Progenitor cell of endocrine pancreas (in vitro differentiated cells): ENCODE data around the gene ZNF610. TPM values are rescaled to one million over a fixed set of nuclear protein-coding genes. Genes with fewer than 3 reads are reported as not detected.
A peak's percentile ranks its signal among the peaks of the same experiment; 100 is the strongest.

ENCODE experiments used
- DNase-seq: peaks from one replicate; pipeline ENCODE4 v3.0.0; 2021; ENCODE audit warnings: low spot score; ENCODE audit not compliant: unreplicated experiment
- H3K27ac Mint-ChIP-seq: 2 replicates; pipeline ENCODE4 v1.8.0; 2021; ENCODE audit warnings: mild to moderate bottlenecking, moderate library complexity, mixed read lengths
- H3K27me3 Mint-ChIP-seq: 2 replicates; pipeline ENCODE4 v1.8.0; 2021; ENCODE audit warnings: mixed read lengths
- H3K36me3 Mint-ChIP-seq: 2 replicates; pipeline ENCODE4 v1.8.0; 2022; ENCODE audit warnings: mixed read lengths; ENCODE audit not compliant: insufficient read depth
- H3K4me1 Mint-ChIP-seq: 2 replicates; pipeline ENCODE4 v1.8.0; 2021; ENCODE audit warnings: low read depth, mixed read lengths
- H3K4me3 Mint-ChIP-seq: 2 replicates; pipeline ENCODE4 v1.8.0; 2021; ENCODE audit warnings: low read depth, mild to moderate bottlenecking, moderate library complexity, mixed read lengths
- H3K9me3 Mint-ChIP-seq: 2 replicates; pipeline ENCODE4 v1.8.0; 2021; ENCODE audit warnings: low read depth, mixed read lengths
- total RNA-seq: library from RNA; stranded (reverse); gene quantifications from 2 replicates; pipeline ENCODE4 v1.2.1, GENCODE V29; 2021
- TF ChIP-seq, protein P1 (sequence below): fragments of 200-600 bp; sonication (generic); IDR thresholded peaks from one replicate; pipeline ENCODE4 v1.5.0; 2021; ENCODE audit warnings: antibody characterized with exemption, mild to moderate bottlenecking; ENCODE audit not compliant: unreplicated experiment

Gene ZNF610
- total RNA-seq, 1 donor from 2014 or later: 27.1 TPM

- H3K9me3 Mint-ChIP-seq: peaks cover 14% of the 10 kb centered on the region
- peak within 1 kb of the TSS; percentile 87 for H3K4me3 Mint-ChIP-seq
- no peaks in the 10 kb centered on the region for H3K27me3 Mint-ChIP-seq
- TF ChIP-seq, protein P1, sequence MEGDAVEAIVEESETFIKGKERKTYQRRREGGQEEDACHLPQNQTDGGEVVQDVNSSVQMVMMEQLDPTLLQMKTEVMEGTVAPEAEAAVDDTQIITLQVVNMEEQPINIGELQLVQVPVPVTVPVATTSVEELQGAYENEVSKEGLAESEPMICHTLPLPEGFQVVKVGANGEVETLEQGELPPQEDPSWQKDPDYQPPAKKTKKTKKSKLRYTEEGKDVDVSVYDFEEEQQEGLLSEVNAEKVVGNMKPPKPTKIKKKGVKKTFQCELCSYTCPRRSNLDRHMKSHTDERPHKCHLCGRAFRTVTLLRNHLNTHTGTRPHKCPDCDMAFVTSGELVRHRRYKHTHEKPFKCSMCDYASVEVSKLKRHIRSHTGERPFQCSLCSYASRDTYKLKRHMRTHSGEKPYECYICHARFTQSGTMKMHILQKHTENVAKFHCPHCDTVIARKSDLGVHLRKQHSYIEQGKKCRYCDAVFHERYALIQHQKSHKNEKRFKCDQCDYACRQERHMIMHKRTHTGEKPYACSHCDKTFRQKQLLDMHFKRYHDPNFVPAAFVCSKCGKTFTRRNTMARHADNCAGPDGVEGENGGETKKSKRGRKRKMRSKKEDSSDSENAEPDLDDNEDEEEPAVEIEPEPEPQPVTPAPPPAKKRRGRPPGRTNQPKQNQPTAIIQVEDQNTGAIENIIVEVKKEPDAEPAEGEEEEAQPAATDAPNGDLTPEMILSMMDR: peak; percentile 13
- DNase-seq: peak; percentile 59
- H3K27ac Mint-ChIP-seq: peak within 1 kb of the TSS; percentile 94
- H3K36me3 Mint-ChIP-seq: peaks cover 53% of the 10 kb centered on the region
- H3K4me1 Mint-ChIP-seq: peaks cover 12% of the 10 kb centered on the region
Measured at GRCh38 chr19:52296773-52297600, 39.1 kb upstream of the ZNF610 start, which contains the start of gene ZNF480. ZNF480 (plus strand) TSS chr19:52297169; CDS start chr19:52300413, 3,244 bp downstream.

DNA sequence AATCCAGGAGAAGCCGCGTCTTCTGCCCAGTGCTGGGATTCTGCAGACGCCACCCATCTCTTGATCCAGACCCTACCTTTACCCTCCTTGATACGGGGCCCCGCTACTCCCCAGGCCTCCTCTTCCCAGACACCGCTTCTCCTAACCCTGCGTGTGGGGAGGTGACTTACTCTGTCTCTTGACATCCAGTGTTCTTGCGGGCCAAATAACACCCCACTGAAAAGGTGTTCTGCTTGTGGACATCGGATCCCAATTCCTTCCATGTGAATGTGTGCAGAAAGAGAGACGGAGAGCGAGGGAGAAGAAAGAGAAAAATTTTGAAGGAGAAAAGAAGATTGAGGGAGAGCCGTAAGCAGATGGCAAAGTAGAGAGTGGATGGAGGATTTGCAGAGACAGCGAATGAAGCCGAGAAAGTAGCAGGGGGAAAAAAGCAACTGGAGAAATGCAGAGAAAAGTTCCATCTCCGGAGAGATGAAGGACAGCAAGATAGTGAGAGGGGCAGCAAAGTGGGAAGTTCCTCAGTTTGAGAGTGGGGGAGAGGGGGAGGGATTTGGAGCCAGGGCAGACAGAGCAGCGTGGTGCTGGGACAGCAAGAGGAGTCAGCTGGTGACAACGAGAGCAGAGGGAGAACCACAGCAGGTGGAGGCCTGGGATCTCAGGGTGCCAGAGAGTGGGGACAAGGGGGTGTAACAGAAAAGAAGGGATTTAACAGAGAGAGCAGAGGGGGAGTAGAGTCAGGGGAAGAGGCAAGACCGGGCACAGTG lies 38.3 kb upstream of the ZNF610 start:
- Mint-ChIP-seq H3K4me1 (peaks cover 12% of the 10 kb centered on the region), H3K27me3 (no peaks in the 10 kb centered on the region), H3K9me3 (peaks cover 19% of the 10 kb centered on the region), H3K36me3 (peaks cover 54% of the 10 kb centered on the region), H3K27ac (peak overlapping the region; percentile 94), H3K4me3 (peak overlapping the region; percentile 82)
- no peak for DNase-seq
- TF ChIP-seq, protein P1: no peak

DNA sequence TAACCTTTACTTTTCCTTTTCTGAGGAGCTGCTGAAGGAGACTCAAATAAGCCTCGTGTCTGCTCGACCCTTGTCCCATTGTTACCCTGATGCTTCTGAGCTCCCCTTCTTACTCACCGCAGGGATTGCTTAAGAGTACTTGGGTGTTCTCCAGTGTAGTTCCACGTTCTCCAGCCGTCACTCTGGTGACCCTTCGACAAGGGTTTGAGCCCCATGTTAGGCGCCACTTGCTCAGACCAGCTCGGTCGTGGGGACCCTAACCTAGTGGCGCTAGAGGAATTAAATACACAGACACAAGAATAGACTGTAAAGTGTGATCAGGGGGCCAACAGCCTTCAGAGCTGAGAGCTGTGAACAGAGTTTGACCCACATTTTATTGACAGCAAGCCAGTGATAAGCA lies 28.8 kb upstream of the ZNF610 start:
- H3K4me3 Mint-ChIP-seq: no peak overlapping the region
- DNase-seq: no peak
- H3K27me3 Mint-ChIP-seq: no peaks in the 10 kb centered on the region
- TF ChIP-seq, protein P1: no peak
- H3K9me3 Mint-ChIP-seq: peaks cover 61% of the 10 kb centered on the region
- peaks cover 87% of the 10 kb centered on the region for H3K36me3 Mint-ChIP-seq
- H3K4me1 Mint-ChIP-seq: no peaks in the 10 kb centered on the region
- H3K27ac Mint-ChIP-seq: peak overlapping the region; percentile 69

- TF ChIP-seq, protein P1: no peak
- H3K27me3 Mint-ChIP-seq: no peaks in the 10 kb centered on the region
Measured at GRCh38 chr19:52322429-52322828, 13.6 kb upstream of the ZNF610 start.

GRCh38 chr19:52331757-52332156 lies 4.3 kb upstream of the ZNF610 start:
- peaks cover 33% of the 10 kb centered on the region for H3K9me3 Mint-ChIP-seq
- no peak overlapping the region for H3K4me3 Mint-ChIP-seq
- TF ChIP-seq, protein P1: no peak

More at GRCh38 chr19:52322429-52322828, 13.6 kb upstream of the ZNF610 start:
- DNase-seq: no peak
- Mint-ChIP-seq H3K36me3 (peaks cover 88% of the 10 kb centered on the region), H3K27ac (peak overlapping the region; percentile 64), H3K4me3 (no peak overlapping the region), H3K4me1 (no peaks in the 10 kb centered on the region), H3K9me3 (peaks cover 78% of the 10 kb centered on the region)

More at GRCh38 chr19:52331757-52332156, 4.3 kb upstream of the ZNF610 start:
- H3K36me3 Mint-ChIP-seq: peaks cover 16% of the 10 kb centered on the region
- no peak for DNase-seq
- H3K27ac Mint-ChIP-seq: no peak overlapping the region
- H3K27me3 Mint-ChIP-seq: no peaks in the 10 kb centered on the region
- H3K4me1 Mint-ChIP-seq: peaks cover 1% of the 10 kb centered on the region
